Measurements from ENCODE around the gene RARRES2. TPM values are rescaled to one million over a fixed set of nuclear protein-coding genes. Genes with fewer than 3 reads are reported as not detected.
A peak's percentile ranks its signal among the peaks of the same experiment; 100 is the strongest.

Gene RARRES2
- total and polyA plus RNA-seq, 2 of the 13 experiments (the other 11 are each of a cell fraction or from before 2014, with no cell fraction given), result 134 to 172 TPM

- TF ChIP-seq, protein P1, sequence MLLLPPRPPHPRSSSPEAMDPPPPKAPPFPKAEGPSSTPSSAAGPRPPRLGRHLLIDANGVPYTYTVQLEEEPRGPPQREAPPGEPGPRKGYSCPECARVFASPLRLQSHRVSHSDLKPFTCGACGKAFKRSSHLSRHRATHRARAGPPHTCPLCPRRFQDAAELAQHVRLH (CRISPR knock-in tag; IDR thresholded peaks at IDR 0.05; ENCODE audit: borderline replicate concordance, low read depth), result no peak
- TF ChIP-seq RBM22 (optimal IDR thresholded peaks at IDR 0.05; ENCODE audit: low read length), result no peak
Measured at GRCh38 chr7:150368884-150369747, 27.7 kb upstream of the RARRES2 start (continued).

GRCh38 chr7:150368096-150368883 lies 26.9 kb upstream of the RARRES2 start, which contains the start of gene REPIN1:
REPIN1 (plus strand) TSS chr7:150368822; CDS start chr7:150369712, 890 bp downstream.
- 0% methylated on average over 9 of the region's 85 CpGs for WGBS (ENCODE audit: low lambda C conversion rate)
- H3K9ac ChIP-seq (ENCODE audit: insufficient read depth, low read depth, low read length), result peak within 1 kb of the TSS; percentile 95
- ChIA-PET POLR2A (interaction anchor here (0.9 to 6.8 kb wide), 15 partner anchors 10 to 660 kb away, joined by 3 to 141 read pairs (median 9); partner anchors contain the start of genes ABCB8, ACTR3C, LRRC61 and RARRES2), CTCF (ENCODE audit: low intra/inter-chr PET ratio, low total read pairs) (no interaction called here)
- no peaks in the 10 kb centered on the region for H3K27me3 ChIP-seq (ENCODE audit: control insufficient read depth in 1 of 2, insufficient read depth in 2 of 2, low read length in 2 of 2)
- intact Hi-C loops (cut with micrococcal nuclease; ENCODE audit: unreplicated experiment), result loop anchor here (1.0 kb wide), 2 partner anchors 9 to 27 kb away; partner anchors contain the start of gene RARRES2
- peak; percentile 86 for DNase-seq (ENCODE audit: low spot score)
- BruUV-seq (replicated peaks), result no TSS peak
- peaks cover 8% of the 10 kb centered on the region; the same call in 1 of the 2 replicates for H4K20me1 ChIP-seq (ENCODE audit: insufficient read depth, low read length)
- H3K4me3 ChIP-seq (replicated peaks in 1 of 3; ENCODE audit: insufficient read depth in 1 of 3, low read depth in 2 of 3, low read length in 3 of 3), result peak within 1 kb of the TSS; percentile 68 to 84 (median 82)
- peak; percentile 71 for ATAC-seq
- FAIRE-seq, result peak; percentile 26
- in situ Hi-C loops (cut with HindIII; ENCODE audit: extremely low pct_ligation_motif_present, low pct_unique_long_range_greater_than_20kb), result no loop called here
- H3K27ac ChIP-seq (ENCODE audit: extremely low read length, insufficient read depth, low read length), result peak within 1 kb of the TSS; percentile 100
- H3K9me3 ChIP-seq (ENCODE audit: low read length), result no peaks in the 10 kb centered on the region
- H3K4me1 ChIP-seq (ENCODE audit: insufficient read depth, low read length), result peaks cover 35% of the 10 kb centered on the region
- H2AFZ ChIP-seq (ENCODE audit: low read length), result peak within 1 kb of the TSS; percentile 61
- H3K4me2 ChIP-seq (ENCODE audit: low read depth, low read length), result peak within 1 kb of the TSS; percentile 99
- peaks cover 5 to 19% of the 10 kb centered on the region in 2 experiments; a peak in 4 of 5 replicates for H3K36me3 ChIP-seq (replicated peaks in 1 of 2; ENCODE audit: control insufficient read depth in 1 of 2, insufficient read depth in 2 of 2, low read length in 2 of 2)
- peaks cover 32% of the 10 kb centered on the region for H3K79me2 ChIP-seq (ENCODE audit: insufficient read depth, low read length)
- no peak for TF ChIP-seq ZSCAN5A (CRISPR knock-in tag; IDR thresholded peaks at IDR 0.05; ENCODE audit: borderline replicate concordance)
- TF ChIP-seq FOXA1 (IDR thresholded peaks at IDR 0.05), result no peak
- 0 out of 2 replicates have a peak, but pooled peaks have one; percentile 6 for TF ChIP-seq FOXA1 (CRISPR knock-in tag; IDR thresholded peaks at IDR 0.05)
- no peak for TF ChIP-seq ZNF207 (IDR thresholded peaks at IDR 0.05; ENCODE audit: borderline replicate concordance)
- TF ChIP-seq TMF1 (CRISPR knock-in tag; IDR thresholded peaks at IDR 0.05; ENCODE audit: low read depth), result no peak; the same call in 1 of the 2 replicates
- peak; percentile 85 for TF ChIP-seq BORCS8-MEF2B (CRISPR knock-in tag; IDR thresholded peaks at IDR 0.05)
- TF ChIP-seq ZNF224 (CRISPR knock-in tag; IDR thresholded peaks at IDR 0.05), result peak; percentile 45; the same call in 1 of the 2 replicates
- TF ChIP-seq, protein P2, sequence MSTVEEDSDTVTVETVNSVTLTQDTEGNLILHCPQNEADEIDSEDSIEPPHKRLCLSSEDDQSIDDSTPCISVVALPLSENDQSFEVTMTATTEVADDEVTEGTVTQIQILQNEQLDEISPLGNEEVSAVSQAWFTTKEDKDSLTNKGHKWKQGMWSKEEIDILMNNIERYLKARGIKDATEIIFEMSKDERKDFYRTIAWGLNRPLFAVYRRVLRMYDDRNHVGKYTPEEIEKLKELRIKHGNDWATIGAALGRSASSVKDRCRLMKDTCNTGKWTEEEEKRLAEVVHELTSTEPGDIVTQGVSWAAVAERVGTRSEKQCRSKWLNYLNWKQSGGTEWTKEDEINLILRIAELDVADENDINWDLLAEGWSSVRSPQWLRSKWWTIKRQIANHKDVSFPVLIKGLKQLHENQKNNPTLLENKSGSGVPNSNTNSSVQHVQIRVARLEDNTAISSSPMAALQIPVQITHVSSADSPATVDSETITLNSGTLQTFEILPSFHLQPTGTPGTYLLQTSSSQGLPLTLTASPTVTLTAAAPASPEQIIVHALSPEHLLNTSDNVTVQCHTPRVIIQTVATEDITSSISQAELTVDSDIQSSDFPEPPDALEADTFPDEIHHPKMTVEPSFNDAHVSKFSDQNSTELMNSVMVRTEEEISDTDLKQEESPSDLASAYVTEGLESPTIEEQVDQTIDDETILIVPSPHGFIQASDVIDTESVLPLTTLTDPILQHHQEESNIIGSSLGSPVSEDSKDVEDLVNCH (CRISPR knock-in tag; IDR thresholded peaks at IDR 0.05), result no peak

All from HepG2 (cell line).